Ammon's horn (tissue), 1 donor: ENCODE measurements around the gene SLC30A10.
A peak's percentile ranks its signal among the peaks of the same experiment; 100 is the strongest.
"Not testable (repeated sequence)": the region's sequence is repeated elsewhere in the genome, so short reads cannot be mapped to it uniquely, and the experiment has no call there.

Experiments
- DNase-seq: peaks from one replicate; pipeline ENCODE4 v3.0.0-alpha.2; 2016; ENCODE audit warnings: low spot score

SLC30A10 gene

GRCh38 chr1:219927956-219928790 is at the start of gene SLC30A10:
Gene SLC30A10, minus strand, starts transcription at chr1:219928557. Its CDS starts 117 bp downstream, at chr1:219928440.
- DNase-seq: peak; percentile 14

- DNase-seq: no peak
These were observed 44.9 kb upstream of the SLC30A10 start for GRCh38 chr1:219973213-219973612.

GRCh38 chr1:219967361-219967760 is 39.0 kb upstream of the SLC30A10 start:
- no peak for DNase-seq

- DNase-seq: no peak
These were observed 37.7 kb upstream of the SLC30A10 start for GRCh38 chr1:219966071-219966349.

- DNase-seq: no peak
These were observed 37.1 kb upstream of the SLC30A10 start for GRCh38 chr1:219965285-219966070.

- DNase-seq: no peak
These were observed 35.1 kb upstream of the SLC30A10 start for GRCh38 chr1:219963432-219963831.

- DNase-seq: no peak
These were observed 33.3 kb upstream of the SLC30A10 start for GRCh38 chr1:219961684-219962083.

GRCh38 chr1:219959540-219960203 is 31.3 kb upstream of the SLC30A10 start:
- no peak for DNase-seq

- DNase-seq: no peak
These were observed 30.6 kb upstream of the SLC30A10 start for GRCh38 chr1:219958875-219959417.

GRCh38 chr1:219954736-219955421 is 26.5 kb upstream of the SLC30A10 start:
- DNase-seq: no peak

GRCh38 chr1:219954052-219954451 is 25.7 kb upstream of the SLC30A10 start:
- DNase-seq: peak; percentile 7

GRCh38 chr1:219952361-219952760 is 24.0 kb upstream of the SLC30A10 start:
- DNase-seq: no peak

GRCh38 chr1:219949227-219949626 is 20.9 kb upstream of the SLC30A10 start:
- not testable (repeated sequence) for DNase-seq

- not testable (repeated sequence) for DNase-seq
These were observed 20.4 kb upstream of the SLC30A10 start for GRCh38 chr1:219948766-219949165.

GRCh38 chr1:219945795-219946194 is 17.4 kb upstream of the SLC30A10 start:
- DNase-seq: no peak

GRCh38 chr1:219941179-219942118 is 13.1 kb upstream of the SLC30A10 start:
- no peak for DNase-seq

- DNase-seq: no peak
These were observed 12.3 kb upstream of the SLC30A10 start for GRCh38 chr1:219940707-219941106.

GRCh38 chr1:219938706-219939105 is 10.3 kb upstream of the SLC30A10 start:
- DNase-seq: no peak

GRCh38 chr1:219933763-219934162 is 5.4 kb upstream of the SLC30A10 start:
- DNase-seq: not testable (repeated sequence)

GRCh38 chr1:219931033-219931432 is 2.7 kb upstream of the SLC30A10 start:
- DNase-seq: no peak

GRCh38 chr1:219928791-219929118 is 398 bp upstream of the SLC30A10 start:
- no peak for DNase-seq
